ENCODE results near the gene IL4I1. TPM values are rescaled to one million over a fixed set of nuclear protein-coding genes. Genes with fewer than 3 reads are reported as not detected.

Gene IL4I1
- total and polyA plus RNA-seq, 9 donors = 0.53 to 1.2 (median 1.0) TPM

DNA sequence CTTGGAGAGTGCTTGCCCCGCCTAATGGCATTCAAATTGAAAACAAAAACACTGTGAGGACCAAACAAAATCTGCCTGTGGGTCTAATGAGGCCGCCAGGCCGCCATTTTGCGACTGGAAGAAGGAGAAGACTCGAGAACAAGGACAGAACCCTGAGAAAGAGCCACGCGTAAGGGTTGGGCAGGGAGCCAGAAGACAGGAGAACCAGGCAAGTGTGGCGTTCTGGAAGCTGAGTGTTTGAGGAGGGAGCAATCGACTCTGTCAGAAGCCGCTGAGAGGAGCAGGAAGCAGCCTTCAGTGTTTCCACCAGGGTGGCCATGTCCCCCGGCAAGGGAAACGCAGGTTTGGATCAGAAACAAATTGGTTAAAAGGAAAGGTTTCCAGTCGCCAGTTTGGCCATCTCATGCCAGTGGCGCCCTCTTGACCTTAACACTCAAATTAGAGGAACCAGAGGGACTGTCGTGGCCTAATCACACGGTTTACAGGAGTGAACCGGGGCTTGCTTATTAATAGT lies 55.9 kb downstream of the IL4I1 start:
- H3K4me1 ChIP-seq (ENCODE audit: control insufficient read depth, insufficient read depth, low read length) = peaks cover 10% of the 10 kb centered on the region
- no peak overlapping the region for H3K4me3 ChIP-seq (ENCODE audit: low read length)
- DNase-seq = no peak
- H3K36me3 ChIP-seq (ENCODE audit: control insufficient read depth, insufficient read depth, low read length) = peaks cover 55% of the 10 kb centered on the region
- no peaks in the 10 kb centered on the region for H3K9me3 ChIP-seq (replicated peaks; ENCODE audit: control insufficient read depth, low read depth, low read length)
- H3K27ac ChIP-seq (ENCODE audit: low read length) = no peak overlapping the region
- WGBS (ENCODE audit: insufficient coverage) = 87% methylated on average over 11 of the region's 17 CpGs
- no peaks in the 10 kb centered on the region for H3K27me3 ChIP-seq (ENCODE audit: control insufficient read depth, insufficient read depth, low read length)

DNA sequence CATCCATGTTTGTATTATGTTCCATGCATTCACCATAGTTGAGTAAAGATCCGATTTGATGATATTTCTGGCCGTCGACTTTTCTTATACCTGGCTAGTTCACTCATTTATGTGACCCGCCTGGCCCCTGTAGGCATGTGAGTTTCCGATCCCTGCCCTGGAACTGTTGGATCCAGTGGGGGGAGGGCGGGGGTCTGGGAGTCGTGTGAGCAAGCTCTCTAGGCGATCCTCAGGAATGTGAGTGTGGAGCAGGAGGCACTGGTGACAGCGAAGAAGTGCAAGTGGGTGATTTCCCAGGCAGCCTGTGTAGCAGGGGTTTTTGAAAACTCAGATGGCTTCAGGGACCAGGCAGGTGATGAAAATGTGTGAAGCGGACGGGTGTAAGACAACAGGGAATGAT lies 56.4 kb downstream of the IL4I1 start:
- Histone ChIP-seq H3K27me3 (ENCODE audit: control insufficient read depth, insufficient read depth, low read length) (no peaks in the 10 kb centered on the region), H3K4me3 (ENCODE audit: low read length) (no peak overlapping the region), H3K4me1 (ENCODE audit: control insufficient read depth, insufficient read depth, low read length) (peaks cover 10% of the 10 kb centered on the region), H3K36me3 (ENCODE audit: control insufficient read depth, insufficient read depth, low read length) (peaks cover 60% of the 10 kb centered on the region), H3K27ac (ENCODE audit: low read length) (no peak overlapping the region), H3K9me3 (replicated peaks; ENCODE audit: control insufficient read depth, low read depth, low read length) (no peaks in the 10 kb centered on the region)
- WGBS (ENCODE audit: insufficient coverage) = 88% methylated on average over 8 of the region's 11 CpGs
- DNase-seq = no peak

DNA sequence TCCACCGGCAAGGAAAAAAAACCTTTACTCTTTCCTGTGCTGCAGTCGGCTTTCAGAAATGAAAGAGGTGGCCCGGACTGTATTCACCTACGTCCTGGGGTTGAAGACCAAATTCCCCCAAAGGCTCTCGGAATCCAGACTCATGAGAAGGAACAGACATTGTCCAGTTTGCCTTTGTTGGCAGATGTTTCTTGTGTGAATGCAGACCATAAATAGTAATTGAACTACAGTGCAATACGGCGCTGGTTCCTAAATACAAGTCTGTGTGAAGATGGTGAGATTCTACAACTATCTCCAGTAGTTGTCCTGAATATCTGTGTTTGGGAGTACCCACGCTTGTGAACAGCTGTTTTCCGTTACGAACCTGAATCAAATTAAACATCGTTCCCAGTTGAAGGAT lies 57.0 kb downstream of the IL4I1 start:
- Histone ChIP-seq H3K9me3 (replicated peaks; ENCODE audit: control insufficient read depth, low read depth, low read length) (no peaks in the 10 kb centered on the region), H3K27ac (ENCODE audit: low read length) (no peak overlapping the region), H3K27me3 (ENCODE audit: control insufficient read depth, insufficient read depth, low read length) (no peaks in the 10 kb centered on the region), H3K4me1 (ENCODE audit: control insufficient read depth, insufficient read depth, low read length) (peaks cover 11% of the 10 kb centered on the region), H3K36me3 (ENCODE audit: control insufficient read depth, insufficient read depth, low read length) (peaks cover 66% of the 10 kb centered on the region), H3K4me3 (ENCODE audit: low read length) (no peak overlapping the region)
- no peak for DNase-seq
- 92% methylated on average over 6 of the region's 11 CpGs for WGBS (ENCODE audit: insufficient coverage)

Other genes starting within 250 kb of the IL4I1 start
- gene IRF3, start 231.0 kb downstream of the IL4I1 start, total RNA-seq = 34.5 TPM
- gene IRF3, start 231.0 kb downstream of the IL4I1 start, polyA plus RNA-seq (ENCODE audit: insufficient read depth in 1 of 8, insufficient read length in 8 of 8, low replicate concordance in 1 of 8) = 10 to 100 TPM; 29.2 to 47.9 (median 39.4) TPM
- gene BCL2L12, start 231.0 kb downstream of the IL4I1 start, total RNA-seq = 10.9 TPM
- 10 to 100 TPM; 26.6 to 39.6 (median 31.2) TPM for gene BCL2L12, start 231.0 kb downstream of the IL4I1 start, polyA plus RNA-seq (ENCODE audit: insufficient read depth in 1 of 8, insufficient read length in 8 of 8, low replicate concordance in 1 of 8)
- 228 TPM for gene PRMT1, start 219.6 kb downstream of the IL4I1 start, total RNA-seq
- 100 to 1,000 TPM; 186 to 229 (median 205) TPM for gene PRMT1, start 219.6 kb downstream of the IL4I1 start, polyA plus RNA-seq (ENCODE audit: insufficient read depth in 1 of 8, insufficient read length in 8 of 8, low replicate concordance in 1 of 8)
- gene ADM5, start 207.3 kb downstream of the IL4I1 start, total RNA-seq = 0.89 TPM
- gene ADM5, start 207.3 kb downstream of the IL4I1 start, polyA plus RNA-seq (ENCODE audit: insufficient read depth in 1 of 8, insufficient read length in 8 of 8, low replicate concordance in 1 of 8) = 1 to 10 TPM in 6 of 8 donors, under 1 TPM in 2; 0.63 to 1.8 (median 1.2) TPM
- 5.4 TPM for gene CPT1C, start 205.8 kb downstream of the IL4I1 start, total RNA-seq
- 10 to 100 TPM in 7 of 8 donors, 1 to 10 TPM in 1; 8.1 to 16.0 (median 11.6) TPM for gene CPT1C, start 205.8 kb downstream of the IL4I1 start, polyA plus RNA-seq (ENCODE audit: insufficient read depth in 1 of 8, insufficient read length in 8 of 8, low replicate concordance in 1 of 8)
- 0.84 TPM for gene TSKS, start 133.6 kb downstream of the IL4I1 start, total RNA-seq
- 1 to 10 TPM in 2 of 8 donors, under 1 TPM in 6; 0.24 to 1.8 (median 0.67) TPM for gene TSKS, start 133.6 kb downstream of the IL4I1 start, polyA plus RNA-seq (ENCODE audit: insufficient read depth in 1 of 8, insufficient read length in 8 of 8, low replicate concordance in 1 of 8)
- 31.3 TPM for gene AP2A1, start 129.9 kb downstream of the IL4I1 start, total RNA-seq
- gene AP2A1, start 129.9 kb downstream of the IL4I1 start, polyA plus RNA-seq (ENCODE audit: insufficient read depth in 1 of 8, insufficient read length in 8 of 8, low replicate concordance in 1 of 8) = 10 to 100 TPM; 52.9 to 76.9 (median 65.2) TPM
- gene FUZ, start 83.6 kb downstream of the IL4I1 start, total RNA-seq = 14.6 TPM
- gene FUZ, start 83.6 kb downstream of the IL4I1 start, polyA plus RNA-seq (ENCODE audit: insufficient read depth in 1 of 8, insufficient read length in 8 of 8, low replicate concordance in 1 of 8) = 10 to 100 TPM; 15.8 to 23.8 (median 17.9) TPM
- 9.6 TPM for gene MED25, start 78.6 kb downstream of the IL4I1 start, total RNA-seq
- 10 to 100 TPM; 24.9 to 41.0 (median 34.5) TPM for gene MED25, start 78.6 kb downstream of the IL4I1 start, polyA plus RNA-seq (ENCODE audit: insufficient read depth in 1 of 8, insufficient read length in 8 of 8, low replicate concordance in 1 of 8)
- gene PTOV1, start 45.7 kb downstream of the IL4I1 start, total RNA-seq = 140 TPM
- gene PTOV1, start 45.7 kb downstream of the IL4I1 start, polyA plus RNA-seq (ENCODE audit: insufficient read depth in 1 of 8, insufficient read length in 8 of 8, low replicate concordance in 1 of 8) = 100 to 1,000 TPM; 173 to 239 (median 224) TPM
- 20.7 TPM for gene PNKP, start 29.3 kb downstream of the IL4I1 start, total RNA-seq
- 10 to 100 TPM; 20.2 to 41.7 (median 33.8) TPM for gene PNKP, start 29.3 kb downstream of the IL4I1 start, polyA plus RNA-seq (ENCODE audit: insufficient read depth in 1 of 8, insufficient read length in 8 of 8, low replicate concordance in 1 of 8)
- gene AKT1S1, start 19.5 kb downstream of the IL4I1 start, total RNA-seq = 6.7 TPM
- gene AKT1S1, start 19.5 kb downstream of the IL4I1 start, polyA plus RNA-seq (ENCODE audit: insufficient read depth in 1 of 8, insufficient read length in 8 of 8, low replicate concordance in 1 of 8) = 10 to 100 TPM; 35.5 to 42.3 (median 40.3) TPM
- gene TBC1D17, start 19.2 kb downstream of the IL4I1 start, total RNA-seq = 5.1 TPM
- 10 to 100 TPM; 28.8 to 41.7 (median 37.9) TPM for gene TBC1D17, start 19.2 kb downstream of the IL4I1 start, polyA plus RNA-seq (ENCODE audit: insufficient read depth in 1 of 8, insufficient read length in 8 of 8, low replicate concordance in 1 of 8)
- gene ATF5, start 32.3 kb upstream of the IL4I1 start, total RNA-seq = 9.0 TPM
- 10 to 100 TPM; 18.7 to 37.1 (median 27.3) TPM for gene ATF5, start 32.3 kb upstream of the IL4I1 start, polyA plus RNA-seq (ENCODE audit: insufficient read depth in 1 of 8, insufficient read length in 8 of 8, low replicate concordance in 1 of 8)
- gene NUP62, start 32.6 kb upstream of the IL4I1 start, total RNA-seq = 37.6 TPM
- gene NUP62, start 32.6 kb upstream of the IL4I1 start, polyA plus RNA-seq (ENCODE audit: insufficient read depth in 1 of 8, insufficient read length in 8 of 8, low replicate concordance in 1 of 8) = 10 to 100 TPM; 47.8 to 61.9 (median 52.8) TPM
- gene SIGLEC11, start 64.3 kb upstream of the IL4I1 start, total RNA-seq = 1.2 TPM
- 1 to 10 TPM in 2 of 8 donors, under 1 TPM in 6; 0.57 to 1.4 (median 0.79) TPM for gene SIGLEC11, start 64.3 kb upstream of the IL4I1 start, polyA plus RNA-seq (ENCODE audit: insufficient read depth in 1 of 8, insufficient read length in 8 of 8, low replicate concordance in 1 of 8)
- 18.8 TPM for gene VRK3, start 128.5 kb upstream of the IL4I1 start, total RNA-seq
- gene VRK3, start 128.5 kb upstream of the IL4I1 start, polyA plus RNA-seq (ENCODE audit: insufficient read depth in 1 of 8, insufficient read length in 8 of 8, low replicate concordance in 1 of 8) = 10 to 100 TPM; 17.5 to 24.6 (median 18.6) TPM
- gene ZNF473, start 129.1 kb upstream of the IL4I1 start, total RNA-seq = 8.2 TPM
- gene ZNF473, start 129.1 kb upstream of the IL4I1 start, polyA plus RNA-seq (ENCODE audit: insufficient read depth in 1 of 8, insufficient read length in 8 of 8, low replicate concordance in 1 of 8) = 1 to 10 TPM; 5.4 to 8.6 (median 7.1) TPM

Measured in muscle of leg (tissue), 11 donors.